SK-N-SH (cell line): ENCODE results near the gene HPCAL1. TPM values are rescaled to one million over a fixed set of nuclear protein-coding genes. Genes with fewer than 3 reads are reported as not detected.

Experiments used
- CTCF ChIA-PET: fragments of 300-600, 350-600 bp; formaldehyde crosslinking; extraction: SDS; loops from one replicate; lab custom pipeline; 2021; lab: Yijun Ruan, JAX
- POLR2A ChIA-PET: fragments of 350-600 bp; sonication (Branson Sonifier 250); formaldehyde crosslinking; extraction: SDS; loops from one replicate; lab custom pipeline; 2020; ENCODE audit warnings: antibody characterized with exemption, inconsistent platforms; lab: Yijun Ruan, JAX
- DNase-seq: peaks from one replicate; pipeline ENCODE4 v3.0.0; 2012
- H2AFZ ChIP-seq: fragments of 200-600 bp; sonication (generic); 2 replicates; pipeline ENCODE4 v1.8.1; 2016; ENCODE audit warnings: antibody characterized with exemption, mild to moderate bottlenecking, low read depth
- H3F3A ChIP-seq: fragments of 200-600 bp; sonication (generic); replicated peaks from 2 replicates; pipeline ENCODE3; 2016; ENCODE audit warnings: antibody characterized with exemption, mild to moderate bottlenecking; ENCODE audit not compliant: insufficient read depth
- H3K27ac ChIP-seq, 2 experiments: fragments of 200-500 bp in 1 of 2; fragments of 200-600 bp in 1 of 2; sonication (Bioruptor generic) in 1 of 2; sonication (generic), shearing (Covaris generic) in 1 of 2; 2 replicates each; pipeline versions ENCODE4 v1.5.1 to v1.6.1; 2014 to 2016; ENCODE audit warnings: low read depth in 2 of 2, inconsistent platforms in 1 of 2, low read length in 1 of 2, mild to moderate bottlenecking in 1 of 2, mixed read lengths in 1 of 2
- H3K27me3 ChIP-seq: fragments of 200-600 bp; sonication (generic), shearing (Covaris generic); 2 replicates; pipeline ENCODE4 v1.6.1; 2016; ENCODE audit warnings: mixed run types; ENCODE audit not compliant: insufficient read depth
- H3K36me3 ChIP-seq, 2 experiments: fragments of 200-500 bp in 1 of 2; fragments of 200-600 bp in 1 of 2; sonication (Bioruptor generic) in 1 of 2; sonication (generic) in 1 of 2; replicated peaks in 1 of 2; 2 replicates each; pipeline versions ENCODE3 to v1.5.1; 2014 to 2016; ENCODE audit warnings: low read length in 1 of 2, mild to moderate bottlenecking in 1 of 2; ENCODE audit not compliant: insufficient read depth in 2 of 2, control insufficient read depth in 1 of 2
- H3K4me1 ChIP-seq, 2 experiments: fragments of 200-500 bp in 1 of 2; fragments of 200-600 bp in 1 of 2; sonication (Bioruptor generic) in 1 of 2; sonication (generic), shearing (Covaris generic) in 1 of 2; 2 replicates each; pipeline versions ENCODE4 v1.5.1 to v1.6.1; 2014 to 2016; ENCODE audit warnings: low read depth in 1 of 2, low read length in 1 of 2, mixed run types in 1 of 2; ENCODE audit not compliant: insufficient read depth in 2 of 2, control insufficient read depth in 1 of 2
- H3K4me2 ChIP-seq: fragments of 200-600 bp; sonication (generic), shearing (Covaris generic); 2 replicates; pipeline ENCODE4 v1.6.1; 2017; ENCODE audit warnings: mixed run types
- H3K4me3 ChIP-seq, 2 experiments: fragments of 200-500 bp in 1 of 2; fragments of 200-600 bp in 1 of 2; sonication (Bioruptor generic) in 1 of 2; sonication (generic), shearing (Covaris generic) in 1 of 2; 2 replicates each; pipeline versions ENCODE4 v1.5.1 to v1.8.1; 2014 to 2016; ENCODE audit warnings: low read depth in 2 of 2, inconsistent platforms in 1 of 2, low read length in 1 of 2, mild to moderate bottlenecking in 1 of 2, mixed read lengths in 1 of 2, moderate library complexity in 1 of 2
- H3K79me2 ChIP-seq: fragments of 200-600 bp; sonication (generic); 2 replicates; pipeline ENCODE4 v1.8.1; 2017; ENCODE audit warnings: mild to moderate bottlenecking; ENCODE audit not compliant: insufficient read depth
- H3K9ac ChIP-seq: fragments of 200-600 bp; sonication (generic); 2 replicates; pipeline ENCODE4 v1.6.1; 2017; ENCODE audit warnings: mixed run types
- H3K9me2 ChIP-seq: fragments of 200-600 bp; sonication (generic); 2 replicates; pipeline ENCODE4 v1.6.1; 2017; ENCODE audit warnings: mixed run types
- H3K9me3 ChIP-seq: fragments of 200-600 bp; sonication (generic); 2 replicates; pipeline ENCODE4 v1.6.1; 2017; ENCODE audit warnings: mixed run types, mild to moderate bottlenecking, moderate library complexity
- H4K20me1 ChIP-seq: fragments of 200-600 bp; sonication (generic); 2 replicates; pipeline ENCODE4 v1.6.1; 2017; ENCODE audit warnings: mild to moderate bottlenecking, mixed run types; ENCODE audit not compliant: insufficient read depth
- GATA2 ChIP-seq: sonication (generic); formaldehyde crosslinking; IDR thresholded peaks from 2 replicates; pipeline ENCODE4 v1.5.0; 2020; ENCODE audit warnings: mild to moderate bottlenecking, missing genetic modification reagents
- NFIC ChIP-seq: IDR thresholded peaks from 2 replicates; pipeline ENCODE4 v1.4.0; 2012; ENCODE audit warnings: borderline replicate concordance
- NRF1 ChIP-seq: IDR thresholded peaks from 2 replicates; pipeline ENCODE4 v1.6.1; 2012; ENCODE audit warnings: low read depth, mild to moderate bottlenecking, low read length
- RAD21 ChIP-seq: IDR thresholded peaks from 2 replicates; pipeline ENCODE4 v1.6.1; 2012; ENCODE audit warnings: mild to moderate bottlenecking, low read length
- RFX5 ChIP-seq: IDR thresholded peaks from 2 replicates; pipeline ENCODE4 v1.6.1; 2012; ENCODE audit warnings: mild to moderate bottlenecking, improper control_type of control experiment, low read length
- SMC3 ChIP-seq: IDR thresholded peaks from 2 replicates; pipeline ENCODE4 v1.6.1; 2012; ENCODE audit warnings: low read depth, low read length, improper control_type of control experiment
- TEAD4 ChIP-seq: IDR thresholded peaks from 2 replicates; pipeline ENCODE4 v1.4.0; 2012; ENCODE audit warnings: mild to moderate bottlenecking, borderline replicate concordance; ENCODE audit not compliant: insufficient read depth
- WGBS: methylation state at CpG from one replicate; pipeline ENCODE4 v1.1.6; 2017; ENCODE audit warnings: low lambda C conversion rate; 5-methylcytosine and 5-hydroxymethylcytosine counted together
- polyA plus RNA-seq, 3 experiments: library from polyadenylated mRNA; depleted of rRNA; stranded (reverse); fragments of >200 nt; gene quantifications; 2 replicates each; pipeline ENCODE4 v1.2.3, GENCODE V29; 2012
- TF ChIP-seq, protein P1 (sequence below): IDR thresholded peaks from 2 replicates; pipeline ENCODE4 v1.6.1; 2012; ENCODE audit warnings: mild to moderate bottlenecking, low read depth, low read length, moderate library complexity
- TF ChIP-seq, protein P2 (sequence below): IDR thresholded peaks from 2 replicates; pipeline ENCODE4 v1.4.0; 2012; ENCODE audit warnings: low read depth, borderline replicate concordance

The HPCAL1 gene
- polyA plus RNA-seq, 1 of the 3 experiments (the other 2 are of a cell fraction) = 77.0 TPM

DNA sequence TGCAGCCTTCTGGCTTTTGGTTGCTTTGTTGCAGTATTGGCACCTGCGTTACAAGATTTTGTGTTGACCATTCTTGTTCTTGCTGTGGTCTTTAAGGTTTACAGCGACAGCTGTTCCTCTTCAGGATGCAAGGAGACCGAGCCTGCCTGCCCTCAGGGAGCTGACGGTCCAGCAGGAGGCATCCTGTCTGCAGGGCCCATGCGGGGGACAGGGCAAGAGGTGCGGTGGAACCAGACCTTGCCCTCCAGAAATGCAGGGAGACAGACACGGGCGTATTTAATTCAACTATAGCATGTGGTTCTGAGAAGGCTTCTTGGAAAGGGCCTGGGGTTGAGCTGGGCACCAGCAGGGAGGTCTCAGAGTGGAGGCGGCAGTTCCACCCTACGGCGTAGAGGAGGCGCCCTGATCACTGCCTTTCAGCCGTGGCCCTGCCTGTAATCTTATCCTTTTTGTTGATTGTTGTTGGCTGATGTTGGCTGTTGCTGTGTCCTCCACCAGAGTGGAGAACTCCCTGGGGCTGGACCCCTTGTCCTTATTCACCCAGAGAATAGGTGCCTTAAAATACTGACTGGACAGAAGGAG is 71.7 kb downstream of the HPCAL1 start:
- Histone ChIP-seq H3F3A (no peaks in the 10 kb centered on the region), H3K9me3 (no peaks in the 10 kb centered on the region), H3K4me3 (no peak overlapping the region), H3K9me2 (no peaks in the 10 kb centered on the region), H3K4me1 (peaks cover 0 to 71% of the 10 kb centered on the region in 2 experiments; a peak in 1 of 4 replicates), H3K27me3 (no peaks in the 10 kb centered on the region), H3K79me2 (no peaks in the 10 kb centered on the region), H3K36me3 (no peaks in the 10 kb centered on the region), H3K9ac (no peak overlapping the region), H3K4me2 (no peak overlapping the region), H2AFZ (no peak overlapping the region), H4K20me1 (peaks cover 13% of the 10 kb centered on the region; the same call in 1 of the 2 replicates), H3K27ac (peak overlapping the region in 1 of 2 experiments; percentile 45; a peak in 1 of 4 replicates)
- TF ChIP-seq, protein P1, sequence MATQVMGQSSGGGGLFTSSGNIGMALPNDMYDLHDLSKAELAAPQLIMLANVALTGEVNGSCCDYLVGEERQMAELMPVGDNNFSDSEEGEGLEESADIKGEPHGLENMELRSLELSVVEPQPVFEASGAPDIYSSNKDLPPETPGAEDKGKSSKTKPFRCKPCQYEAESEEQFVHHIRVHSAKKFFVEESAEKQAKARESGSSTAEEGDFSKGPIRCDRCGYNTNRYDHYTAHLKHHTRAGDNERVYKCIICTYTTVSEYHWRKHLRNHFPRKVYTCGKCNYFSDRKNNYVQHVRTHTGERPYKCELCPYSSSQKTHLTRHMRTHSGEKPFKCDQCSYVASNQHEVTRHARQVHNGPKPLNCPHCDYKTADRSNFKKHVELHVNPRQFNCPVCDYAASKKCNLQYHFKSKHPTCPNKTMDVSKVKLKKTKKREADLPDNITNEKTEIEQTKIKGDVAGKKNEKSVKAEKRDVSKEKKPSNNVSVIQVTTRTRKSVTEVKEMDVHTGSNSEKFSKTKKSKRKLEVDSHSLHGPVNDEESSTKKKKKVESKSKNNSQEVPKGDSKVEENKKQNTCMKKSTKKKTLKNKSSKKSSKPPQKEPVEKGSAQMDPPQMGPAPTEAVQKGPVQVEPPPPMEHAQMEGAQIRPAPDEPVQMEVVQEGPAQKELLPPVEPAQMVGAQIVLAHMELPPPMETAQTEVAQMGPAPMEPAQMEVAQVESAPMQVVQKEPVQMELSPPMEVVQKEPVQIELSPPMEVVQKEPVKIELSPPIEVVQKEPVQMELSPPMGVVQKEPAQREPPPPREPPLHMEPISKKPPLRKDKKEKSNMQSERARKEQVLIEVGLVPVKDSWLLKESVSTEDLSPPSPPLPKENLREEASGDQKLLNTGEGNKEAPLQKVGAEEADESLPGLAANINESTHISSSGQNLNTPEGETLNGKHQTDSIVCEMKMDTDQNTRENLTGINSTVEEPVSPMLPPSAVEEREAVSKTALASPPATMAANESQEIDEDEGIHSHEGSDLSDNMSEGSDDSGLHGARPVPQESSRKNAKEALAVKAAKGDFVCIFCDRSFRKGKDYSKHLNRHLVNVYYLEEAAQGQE = no peak
- TF ChIP-seq RFX5 = no peak
- 90% methylated on average over 13 of the region's 13 CpGs for WGBS
- POLR2A ChIA-PET = no interaction called here
- DNase-seq = no peak
- CTCF ChIA-PET = interaction anchor here (0.9 to 2.3 kb wide), 8 partner anchors 10 to 277 kb away, joined by 3 to 8 read pairs (median 4); partner anchors contain the start of gene HPCAL1

DNA sequence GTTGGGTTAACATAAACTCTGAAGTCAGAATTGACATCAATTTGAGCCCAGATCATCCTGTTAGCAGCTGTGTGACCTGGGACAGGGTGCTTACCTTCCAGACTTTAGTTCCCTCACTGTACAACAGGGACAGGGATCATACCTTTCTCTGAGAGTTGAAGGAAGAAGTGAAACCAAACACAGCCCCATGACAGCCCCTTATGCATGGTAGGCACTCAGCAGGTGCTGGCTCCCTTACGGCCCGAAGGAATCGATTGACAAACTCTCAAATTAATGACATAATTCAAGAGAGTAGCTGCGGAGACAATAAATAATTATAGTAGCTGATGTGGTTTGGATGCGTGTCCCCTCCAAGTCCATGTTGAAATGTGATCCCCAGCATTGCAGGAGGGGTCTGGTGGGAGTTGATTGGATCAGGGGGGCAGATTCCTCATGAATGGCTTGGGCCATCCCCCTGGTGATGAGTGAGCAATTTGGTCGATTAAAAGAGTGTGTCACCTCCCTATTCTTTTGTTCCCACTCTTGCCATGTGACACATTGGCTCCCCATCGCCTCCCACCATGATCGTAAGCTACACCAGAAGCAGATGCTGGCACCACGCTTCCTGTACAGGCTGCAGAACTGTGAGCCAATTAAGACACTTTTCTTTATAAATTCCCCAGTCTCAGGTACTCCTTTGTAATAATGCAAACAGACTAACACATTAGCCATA is 73.0 kb downstream of the HPCAL1 start:
- Histone ChIP-seq H2AFZ (no peak overlapping the region), H3K27me3 (no peaks in the 10 kb centered on the region), H3K4me2 (no peak overlapping the region), H3K9me2 (no peaks in the 10 kb centered on the region), H3K36me3 (no peaks in the 10 kb centered on the region)
- TF ChIP-seq TEAD4 (no peak), NRF1 (no peak), NFIC (no peak), RAD21 (no peak), SMC3 (no peak), GATA2 (CRISPR knock-in tag) (no peak)
- TF ChIP-seq, protein P2, sequence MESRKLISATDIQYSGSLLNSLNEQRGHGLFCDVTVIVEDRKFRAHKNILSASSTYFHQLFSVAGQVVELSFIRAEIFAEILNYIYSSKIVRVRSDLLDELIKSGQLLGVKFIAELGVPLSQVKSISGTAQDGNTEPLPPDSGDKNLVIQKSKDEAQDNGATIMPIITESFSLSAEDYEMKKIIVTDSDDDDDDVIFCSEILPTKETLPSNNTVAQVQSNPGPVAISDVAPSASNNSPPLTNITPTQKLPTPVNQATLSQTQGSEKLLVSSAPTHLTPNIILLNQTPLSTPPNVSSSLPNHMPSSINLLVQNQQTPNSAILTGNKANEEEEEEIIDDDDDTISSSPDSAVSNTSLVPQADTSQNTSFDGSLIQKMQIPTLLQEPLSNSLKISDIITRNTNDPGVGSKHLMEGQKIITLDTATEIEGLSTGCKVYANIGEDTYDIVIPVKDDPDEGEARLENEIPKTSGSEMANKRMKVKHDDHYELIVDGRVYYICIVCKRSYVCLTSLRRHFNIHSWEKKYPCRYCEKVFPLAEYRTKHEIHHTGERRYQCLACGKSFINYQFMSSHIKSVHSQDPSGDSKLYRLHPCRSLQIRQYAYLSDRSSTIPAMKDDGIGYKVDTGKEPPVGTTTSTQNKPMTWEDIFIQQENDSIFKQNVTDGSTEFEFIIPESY = no peak
- TF ChIP-seq, all 33 proteins: peak for 0
- Histone ChIP-seq H3K9ac (no peak overlapping the region), H3K9me3 (no peaks in the 10 kb centered on the region), H3K4me1 (peaks cover 0 to 71% of the 10 kb centered on the region in 2 experiments; a peak in 1 of 4 replicates), H3K79me2 (no peaks in the 10 kb centered on the region), H3K27ac (peak overlapping the region in 1 of 2 experiments; percentile 4; a peak in 1 of 4 replicates), H4K20me1 (peaks cover 5% of the 10 kb centered on the region; the same call in 1 of the 2 replicates), H3K4me3 (no peak overlapping the region), H3F3A (no peaks in the 10 kb centered on the region)
- 82% methylated on average over 9 of the region's 9 CpGs for WGBS
- no peak for DNase-seq
- POLR2A ChIA-PET = no interaction called here
- CTCF ChIA-PET = interaction anchor here (0.9 to 2.3 kb wide), 6 partner anchors 14 to 279 kb away, joined by 3 to 8 read pairs (median 4); no protein-coding TSS in a partner anchor
